Astrocyte (in vitro differentiated cells and primary cell): Measurements from ENCODE around the gene OSBPL2.

Source experiments
- CTCF ChIP-seq: IDR thresholded peaks from 2 replicates; pipeline ENCODE4 v1.5.1; 2011; ENCODE audit warnings: low read depth, mild to moderate bottlenecking, inconsistent platforms, low read length, moderate library complexity; ENCODE audit not compliant: insufficient read depth
- EZH2 ChIP-seq: IDR thresholded peaks from 2 replicates; pipeline ENCODE4 v1.6.1; 2012; ENCODE audit warnings: mild to moderate bottlenecking, low read length, inconsistent platforms; ENCODE audit not compliant: insufficient read depth

GRCh38 chr20:62233684-62234083, 4.6 kb upstream of the OSBPL2 start:
- TF ChIP-seq CTCF (no peak), EZH2 (no peak)
